ENCODE measurements around the gene MTCL1. TPM values are rescaled to one million over a fixed set of nuclear protein-coding genes. Genes with fewer than 3 reads are reported as not detected.

Gene MTCL1
- total and polyA plus RNA-seq, 2 of the 8 experiments (the other 6 are each of a cell fraction or from before 2014, with no cell fraction given): 16.6 to 60.8 TPM

DNA sequence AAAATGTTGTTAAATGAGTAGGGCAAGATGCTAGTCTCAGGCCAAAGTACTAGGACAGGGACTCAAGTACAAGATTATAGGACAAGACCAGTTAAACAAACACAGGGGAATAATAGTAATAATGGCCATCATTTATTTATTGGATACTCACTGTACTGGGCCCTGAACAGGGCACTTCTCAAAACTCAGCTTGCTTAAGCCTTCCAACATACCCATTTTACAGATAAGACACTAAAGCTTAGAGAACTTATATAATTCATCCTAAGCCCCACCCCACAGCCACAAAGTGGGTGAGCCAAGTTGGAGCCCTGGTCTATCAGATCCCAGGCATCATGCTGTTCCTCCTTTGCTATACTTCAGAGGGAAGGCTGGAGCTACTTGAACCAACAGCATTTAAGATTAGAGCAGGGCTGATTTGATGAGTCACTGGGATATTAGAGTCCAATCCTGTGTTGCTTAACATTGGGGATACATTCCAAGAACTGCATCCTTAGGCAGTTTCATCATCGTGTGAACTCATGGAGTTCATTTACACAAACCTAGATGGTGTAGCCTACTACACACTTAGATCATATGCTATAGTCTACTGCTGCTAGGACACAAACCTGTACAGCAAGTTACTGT is 153.6 kb downstream of the MTCL1 start:
- H2BK120ac ChIP-seq (replicated peaks; ENCODE audit: low read depth, low read length): no peak overlapping the region
- no peak overlapping the region for H3K56ac ChIP-seq (replicated peaks; ENCODE audit: insufficient read length, low read depth, low read length)
- no peak overlapping the region for H4K5ac ChIP-seq (ENCODE audit: insufficient read length, low read depth, low read length)
- CTCF ChIA-PET (ENCODE audit: partially characterized antibody): interaction anchor here (0.8 to 1.2 kb wide), 2 partner anchors 14 to 129 kb away, joined by 3 read pairs; no protein-coding TSS in a partner anchor
- 94% methylated on average over 1 of the region's 1 CpG; no CpG with 5 or more reads in 1 of the 2 experiments for WGBS, 2 experiments (ENCODE audit: extremely low coverage in 1 of 2, insufficient coverage in 1 of 2, insufficient read length in 1 of 2, insufficient replicate concordance in 2 of 2, low coverage in 1 of 2, low lambda C conversion rate in 2 of 2, missing lambda C conversion rate in 1 of 2)
- no peak overlapping the region for H4K91ac ChIP-seq (replicated peaks; ENCODE audit: insufficient read length, low read length)
- no peak overlapping the region for H3K9ac ChIP-seq (replicated peaks in 1 of 4; ENCODE audit: extremely low read depth in 1 of 4, low read depth in 3 of 4, low read length in 3 of 4)
- no peak overlapping the region for H3K23ac ChIP-seq (ENCODE audit: insufficient read length)
- no peaks in the 10 kb centered on the region for H4K20me1 ChIP-seq (replicated peaks in 1 of 2; ENCODE audit: control insufficient read depth in 1 of 2, insufficient read depth in 2 of 2, low read length in 2 of 2)
- no peaks in the 10 kb centered on the region for H3K79me2 ChIP-seq (ENCODE audit: control insufficient read depth in 1 of 2, insufficient read depth in 2 of 2, low read length in 2 of 2)
- H3K36me3 ChIP-seq (ENCODE audit: control insufficient read depth in 2 of 4, insufficient read depth in 4 of 4, low read length in 3 of 4): no peaks in the 10 kb centered on the region
- H3K4me3 ChIP-seq (ENCODE audit: extremely low read depth in 1 of 4, insufficient read depth in 2 of 4, low read depth in 3 of 4, low read length in 4 of 4): no peak overlapping the region
- no peak overlapping the region for H4K8ac ChIP-seq (ENCODE audit: extremely low read depth, insufficient read depth, low read length)
- TF ChIP-seq POLR2A (IDR thresholded peaks at IDR 0.05; ENCODE audit: control extremely low read depth in 1 of 2, low read depth in 2 of 2, low read length in 2 of 2): no peak
- TF ChIP-seq CBX8 (IDR thresholded peaks at IDR 0.05; ENCODE audit: borderline replicate concordance, low read depth, low read length): no peak
- TF ChIP-seq GABPA (IDR thresholded peaks at IDR 0.05; ENCODE audit: borderline replicate concordance, insufficient read depth, low read length): no peak
- TF ChIP-seq, protein P1, sequence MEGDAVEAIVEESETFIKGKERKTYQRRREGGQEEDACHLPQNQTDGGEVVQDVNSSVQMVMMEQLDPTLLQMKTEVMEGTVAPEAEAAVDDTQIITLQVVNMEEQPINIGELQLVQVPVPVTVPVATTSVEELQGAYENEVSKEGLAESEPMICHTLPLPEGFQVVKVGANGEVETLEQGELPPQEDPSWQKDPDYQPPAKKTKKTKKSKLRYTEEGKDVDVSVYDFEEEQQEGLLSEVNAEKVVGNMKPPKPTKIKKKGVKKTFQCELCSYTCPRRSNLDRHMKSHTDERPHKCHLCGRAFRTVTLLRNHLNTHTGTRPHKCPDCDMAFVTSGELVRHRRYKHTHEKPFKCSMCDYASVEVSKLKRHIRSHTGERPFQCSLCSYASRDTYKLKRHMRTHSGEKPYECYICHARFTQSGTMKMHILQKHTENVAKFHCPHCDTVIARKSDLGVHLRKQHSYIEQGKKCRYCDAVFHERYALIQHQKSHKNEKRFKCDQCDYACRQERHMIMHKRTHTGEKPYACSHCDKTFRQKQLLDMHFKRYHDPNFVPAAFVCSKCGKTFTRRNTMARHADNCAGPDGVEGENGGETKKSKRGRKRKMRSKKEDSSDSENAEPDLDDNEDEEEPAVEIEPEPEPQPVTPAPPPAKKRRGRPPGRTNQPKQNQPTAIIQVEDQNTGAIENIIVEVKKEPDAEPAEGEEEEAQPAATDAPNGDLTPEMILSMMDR (IDR thresholded peaks at IDR 0.05; ENCODE audit: control extremely low read depth in 1 of 3, insufficient read depth in 1 of 3, low read depth in 1 of 3, low read length in 3 of 3): no peak
- no peak for TF ChIP-seq CBX5 (IDR thresholded peaks at IDR 0.05; ENCODE audit: low read depth, low read length)
- no peak for TF ChIP-seq PHF8 (conservative IDR thresholded peaks at IDR 0.05; ENCODE audit: low read depth, low read length)
- TF ChIP-seq, protein P2, sequence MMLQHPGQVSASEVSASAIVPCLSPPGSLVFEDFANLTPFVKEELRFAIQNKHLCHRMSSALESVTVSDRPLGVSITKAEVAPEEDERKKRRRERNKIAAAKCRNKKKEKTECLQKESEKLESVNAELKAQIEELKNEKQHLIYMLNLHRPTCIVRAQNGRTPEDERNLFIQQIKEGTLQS (IDR thresholded peaks at IDR 0.05; ENCODE audit: insufficient read depth, low read depth, low read length): no peak
- no peak for TF ChIP-seq KDM1A (IDR thresholded peaks at IDR 0.05; ENCODE audit: borderline replicate concordance, low read length)
- no peak for TF ChIP-seq NRF1 (IDR thresholded peaks at IDR 0.05; ENCODE audit: low read depth, low read length)
- no peak for TF ChIP-seq BACH1 (IDR thresholded peaks at IDR 0.05; ENCODE audit: low read length)
- no peak overlapping the region for H2AFZ ChIP-seq (ENCODE audit: low read length)
- H3K23me2 ChIP-seq (ENCODE audit: low read depth, low read length): no peaks in the 10 kb centered on the region
- H3K18ac ChIP-seq (ENCODE audit: extremely low read depth, low read length): no peak overlapping the region
- no peak overlapping the region for H2BK15ac ChIP-seq (ENCODE audit: low read length)
- FAIRE-seq: no peak
- no peak overlapping the region for H2BK20ac ChIP-seq (ENCODE audit: low read length)
- H2AK5ac ChIP-seq (ENCODE audit: low read depth, low read length): no peak overlapping the region
- DNase-seq (ENCODE audit: low read depth in 1 of 2, low spot score in 2 of 2): no peak
- no peaks in the 10 kb centered on the region for H3K27me3 ChIP-seq (replicated peaks in 1 of 4; ENCODE audit: control insufficient read depth in 3 of 4, extremely low read depth in 1 of 4, insufficient read depth in 3 of 4, low read length in 3 of 4)
- no peaks in the 10 kb centered on the region for H3K79me1 ChIP-seq (ENCODE audit: low read depth, low read length)
- H3K4me1 ChIP-seq (replicated peaks in 1 of 4; ENCODE audit: control insufficient read depth in 3 of 4, insufficient read depth in 4 of 4, low read length in 3 of 4): no peaks in the 10 kb centered on the region; a peak in 3 of 7 replicates
- no peak overlapping the region for H3K4me2 ChIP-seq (ENCODE audit: insufficient read depth in 1 of 2, low read depth in 2 of 2, low read length in 2 of 2)
- H3K14ac ChIP-seq (ENCODE audit: insufficient read length): no peak overlapping the region
- H3K4ac ChIP-seq (replicated peaks; ENCODE audit: insufficient read length, low read depth, low read length): no peak overlapping the region
- H2BK12ac ChIP-seq (ENCODE audit: low read depth, low read length): no peak overlapping the region
- no peak overlapping the region for H3K27ac ChIP-seq (ENCODE audit: low read depth, low read length)
- no peaks in the 10 kb centered on the region for H3K9me3 ChIP-seq (ENCODE audit: insufficient read depth in 2 of 2, low read depth in 1 of 2, low read length in 1 of 2)
- no peak overlapping the region for H2BK5ac ChIP-seq (ENCODE audit: low read depth, low read length)
- POLR2A ChIA-PET (ENCODE audit: partially characterized antibody): no interaction called here
